Measurements from ENCODE around the gene OSBPL9.

OSBPL9 gene

GRCh38 chr1:51789342-51789741 lies 172.4 kb downstream of the OSBPL9 start:
- no peak overlapping the region; the same call in 1 of the 2 replicates for H3K27ac ChIP-seq
- no peak for TF ChIP-seq CTCF (conservative IDR thresholded peaks at IDR 0.05)

GRCh38 chr1:51790385-51790784 lies 173.5 kb downstream of the OSBPL9 start:
- H3K27ac ChIP-seq: no peak overlapping the region
- no peak for TF ChIP-seq CTCF (conservative IDR thresholded peaks at IDR 0.05)

- TF ChIP-seq CTCF (conservative IDR thresholded peaks at IDR 0.05): no peak
- H3K27ac ChIP-seq: no peak overlapping the region
Measured at GRCh38 chr1:51791888-51792287, 175.0 kb downstream of the OSBPL9 start.

GRCh38 chr1:51792864-51793263 lies 176.0 kb downstream of the OSBPL9 start:
- TF ChIP-seq CTCF (conservative IDR thresholded peaks at IDR 0.05): no peak
- no peak overlapping the region for H3K27ac ChIP-seq

GRCh38 chr1:51794260-51794659 lies 177.4 kb downstream of the OSBPL9 start:
- H3K27ac ChIP-seq: no peak overlapping the region
- no peak for TF ChIP-seq CTCF (conservative IDR thresholded peaks at IDR 0.05)

GRCh38 chr1:51794868-51795267 lies 178.0 kb downstream of the OSBPL9 start:
- H3K27ac ChIP-seq: no peak overlapping the region
- TF ChIP-seq CTCF (conservative IDR thresholded peaks at IDR 0.05): no peak

- H3K27ac ChIP-seq: no peak overlapping the region
- TF ChIP-seq CTCF (conservative IDR thresholded peaks at IDR 0.05): no peak
Measured at GRCh38 chr1:51799372-51799771, 182.5 kb downstream of the OSBPL9 start.

- no peak for TF ChIP-seq CTCF (conservative IDR thresholded peaks at IDR 0.05)
Measured at GRCh38 chr1:51814513-51814912, 197.6 kb downstream of the OSBPL9 start.

More at GRCh38 chr1:51814513-51814912, 197.6 kb downstream of the OSBPL9 start:
- H3K27ac ChIP-seq: no peak overlapping the region
